Raji (cell line): Measurements from ENCODE around the gene SFN.
A peak's percentile ranks its signal among the peaks of the same experiment; 100 is the strongest.

ENCODE experiments used
- POLR2A ChIP-seq: IDR thresholded peaks from 2 replicates; pipeline ENCODE4 v1.6.1; 2011; ENCODE audit warnings: low read depth, low read length, control low read depth; ENCODE audit not compliant: insufficient read depth

Gene SFN

GRCh38 chr1:26862781-26863684 lies at the start of gene SFN:
SFN (plus strand) TSS chr1:26863149; CDS start chr1:26863213, 64 bp downstream.
- TF ChIP-seq POLR2A = peak; percentile 36; the same call in 1 of the 2 replicates

- no peak for TF ChIP-seq POLR2A
These were observed 48.6 kb upstream of the SFN start for GRCh38 chr1:26814377-26814776.

GRCh38 chr1:26814893-26815292 lies 48.1 kb upstream of the SFN start:
- no peak for TF ChIP-seq POLR2A

GRCh38 chr1:26820784-26821269 lies 42.1 kb upstream of the SFN start:
- TF ChIP-seq POLR2A = peak; percentile 35; the same call in 1 of the 2 replicates

GRCh38 chr1:26822737-26823395 lies 40.1 kb upstream of the SFN start:
- TF ChIP-seq POLR2A = no peak

- TF ChIP-seq POLR2A = no peak
These were observed 38.2 kb upstream of the SFN start for GRCh38 chr1:26824731-26825130.

GRCh38 chr1:26826261-26827105 lies 36.5 kb upstream of the SFN start, which contains the start of gene ZDHHC18:
ZDHHC18 (plus strand) TSS chr1:26826688; CDS start chr1:26826805, 117 bp downstream.
- TF ChIP-seq POLR2A = peak; percentile 79

- no peak for TF ChIP-seq POLR2A
These were observed 35.8 kb upstream of the SFN start for GRCh38 chr1:26827106-26827604.

GRCh38 chr1:26827663-26828062 lies 35.3 kb upstream of the SFN start:
- no peak for TF ChIP-seq POLR2A

GRCh38 chr1:26828411-26828991 lies 34.4 kb upstream of the SFN start:
- TF ChIP-seq POLR2A = 0 out of 2 replicates have a peak, but pooled peaks have one; percentile 8

- TF ChIP-seq POLR2A = no peak
These were observed 33.6 kb upstream of the SFN start for GRCh38 chr1:26829184-26829911.

- no peak for TF ChIP-seq POLR2A
These were observed 31.9 kb upstream of the SFN start for GRCh38 chr1:26831059-26831458.

- TF ChIP-seq POLR2A = no peak
These were observed 31.3 kb upstream of the SFN start for GRCh38 chr1:26831546-26832248.
